ENCODE measurements around the gene KIF5C.

GRCh38 chr2:148963461-148963860 lies 88.4 kb downstream of the KIF5C start:
- no peak for TF ChIP-seq CTCF (IDR thresholded peaks at IDR 0.05)
- TF ChIP-seq POLR2A (IDR thresholded peaks at IDR 0.05) = no peak

All from stomach (tissue), 4 donors.